IMR-90 (cell line): ENCODE data around the gene IL22RA1. TPM values are rescaled to one million over a fixed set of nuclear protein-coding genes. Genes with fewer than 3 reads are reported as not detected.

Experiments used
- ATAC-seq: fragments of 200-7000 bp; cut with Tn5 transposase; 2 replicates; pipeline ENCODE4 v1.9.1; 2020; ENCODE audit warnings: low read depth, mild to moderate bottlenecking, moderate library complexity
- BruUV-seq: library from RNA; stranded (reverse); fragments of 400-500 nt; replicated peaks from 2 replicates; lab custom pipeline; 2021; lab: Mats Ljungman, UMichigan
- CTCF ChIA-PET: fragments of 300-600 bp; formaldehyde crosslinking; extraction: SDS; loops from one replicate; lab custom pipeline; 2021; ENCODE audit warnings: antibody characterized with exemption; lab: Yijun Ruan, JAX
- POLR2A ChIA-PET: fragments of 300-600 bp; sonication (Branson Sonifier 250); formaldehyde crosslinking; loops from one replicate; lab custom pipeline; 2022; ENCODE audit warnings: antibody characterized with exemption; ENCODE audit not compliant: unreplicated experiment; lab: Charles Lee
- DNase-seq: peaks from one replicate; pipeline ENCODE4 v3.0.0; 2013
- H2AFZ ChIP-seq: replicated peaks from 2 replicates; pipeline ENCODE3; 2013; ENCODE audit warnings: low read length, mild to moderate bottlenecking; ENCODE audit not compliant: poor library complexity
- H2AK5ac ChIP-seq: 2 replicates; pipeline ENCODE4 v1.6.1; 2013; ENCODE audit warnings: low read depth, low read length, inconsistent platforms
- H2AK9ac ChIP-seq: replicated peaks from 2 replicates; pipeline ENCODE3; 2013; ENCODE audit warnings: mild to moderate bottlenecking, low read depth, low read length, moderate library complexity; ENCODE audit not compliant: poor library complexity
- H2BK120ac ChIP-seq: 2 replicates; pipeline ENCODE4 v1.6.1; 2013; ENCODE audit warnings: low read depth, low read length, inconsistent platforms
- H2BK15ac ChIP-seq: 3 replicates; pipeline ENCODE4 v1.6.1; 2013; ENCODE audit warnings: low read depth, low read length, inconsistent platforms
- H2BK20ac ChIP-seq: 2 replicates; pipeline ENCODE4 v1.6.1; 2013; ENCODE audit warnings: low read depth, mild to moderate bottlenecking, inconsistent platforms, low read length, moderate library complexity
- H2BK5ac ChIP-seq: 2 replicates; pipeline ENCODE4 v1.6.1; 2013; ENCODE audit warnings: mild to moderate bottlenecking, low read depth, low read length, inconsistent platforms; ENCODE audit not compliant: poor library complexity, severe bottlenecking
- H3K14ac ChIP-seq: replicated peaks from 2 replicates; pipeline ENCODE4 v1.6.1; 2013; ENCODE audit warnings: low read depth, low read length, inconsistent platforms
- H3K18ac ChIP-seq: 2 replicates; pipeline ENCODE4 v1.6.1; 2013; ENCODE audit warnings: low read depth, low read length, control low read depth
- H3K23ac ChIP-seq: 2 replicates; pipeline ENCODE4 v1.6.1; 2013; ENCODE audit warnings: low read depth, low read length, inconsistent platforms
- H3K27ac ChIP-seq: 2 replicates; pipeline ENCODE4 v1.5.1; 2013; ENCODE audit warnings: mild to moderate bottlenecking, control low read depth, low read length; ENCODE audit not compliant: insufficient read depth
- H3K27me3 ChIP-seq: 2 replicates; pipeline ENCODE4 v1.6.1; 2013; ENCODE audit warnings: low read length; ENCODE audit not compliant: control insufficient read depth, insufficient read depth
- H3K36me3 ChIP-seq: 2 replicates; pipeline ENCODE4 v1.6.1; 2013; ENCODE audit warnings: low read length, mixed read lengths; ENCODE audit not compliant: control insufficient read depth, insufficient read depth
- H3K4ac ChIP-seq: 2 replicates; pipeline ENCODE4 v1.6.1; 2013; ENCODE audit warnings: low read depth, low read length, inconsistent platforms
- H3K4me1 ChIP-seq: 2 replicates; pipeline ENCODE4 v1.6.1; 2013; ENCODE audit warnings: low read length, mixed read lengths; ENCODE audit not compliant: control insufficient read depth, insufficient read depth
- H3K4me2 ChIP-seq: 2 replicates; pipeline ENCODE4 v1.6.1; 2013; ENCODE audit warnings: low read depth, mild to moderate bottlenecking, control low read depth, low read length, moderate library complexity
- H3K4me3 ChIP-seq: 2 replicates; pipeline ENCODE4 v1.5.1; 2013; ENCODE audit warnings: low read depth, mild to moderate bottlenecking, control low read depth, low read length, moderate library complexity; ENCODE audit not compliant: insufficient read depth
- H3K56ac ChIP-seq: 2 replicates; pipeline ENCODE4 v1.6.1; 2013; ENCODE audit warnings: low read length, inconsistent platforms; ENCODE audit not compliant: insufficient read depth; ENCODE audit errors: extremely low read depth
- H3K79me1 ChIP-seq, 2 experiments: 2 replicates each; pipeline ENCODE4 v1.6.1; 2013; ENCODE audit warnings: low read length in 2 of 2, inconsistent platforms in 1 of 2, low read depth in 1 of 2
- H3K9ac ChIP-seq: 2 replicates; pipeline ENCODE4 v1.6.1; 2013; ENCODE audit warnings: low read depth, low read length, control low read depth
- H3K9me1 ChIP-seq: 2 replicates; pipeline ENCODE4 v1.6.1; 2013; ENCODE audit warnings: low read length, inconsistent platforms; ENCODE audit not compliant: insufficient read depth
- H3K9me3 ChIP-seq: 2 replicates; pipeline ENCODE4 v1.6.1; 2013; ENCODE audit warnings: low read length; ENCODE audit not compliant: control insufficient read depth, insufficient read depth
- H4K20me1 ChIP-seq: 2 replicates; pipeline ENCODE4 v1.6.1; 2013; ENCODE audit warnings: low read length, inconsistent platforms; ENCODE audit not compliant: insufficient read depth
- H4K5ac ChIP-seq: 2 replicates; pipeline ENCODE4 v1.6.1; 2013; ENCODE audit warnings: mild to moderate bottlenecking, low read depth, low read length, control low read depth
- H4K8ac ChIP-seq, 2 experiments: 2 replicates each; pipeline ENCODE4 v1.6.1; 2013; ENCODE audit warnings: low read depth in 2 of 2, low read length in 2 of 2, control low read depth in 1 of 2, inconsistent platforms in 1 of 2
- H4K91ac ChIP-seq: 2 replicates; pipeline ENCODE4 v1.6.1; 2013; ENCODE audit warnings: low read depth, low read length, inconsistent platforms; ENCODE audit not compliant: insufficient read depth
- CEBPB ChIP-seq: IDR thresholded peaks from 2 replicates; pipeline ENCODE4 v1.6.1; 2012; ENCODE audit warnings: low read depth, low read length, improper control_type of control experiment
- CHD1 ChIP-seq: IDR thresholded peaks from 2 replicates; pipeline ENCODE4 v1.6.1; 2012; ENCODE audit warnings: low read depth, low read length, improper control_type of control experiment
- CTCF ChIP-seq: conservative IDR thresholded peaks from 2 replicates; pipeline ENCODE4 v1.5.1; 2012; ENCODE audit warnings: mild to moderate bottlenecking, low read depth, low read length, improper control_type of control experiment
- ELK1 ChIP-seq: fragments of 150-350 bp; IDR thresholded peaks from 2 replicates; pipeline ENCODE4 v1.6.1; 2016; ENCODE audit warnings: low read depth, mild to moderate bottlenecking, low read length, moderate library complexity, borderline replicate concordance
- FOS ChIP-seq: fragments of 150-350 bp; IDR thresholded peaks from 2 replicates; pipeline ENCODE4 v1.6.1; 2016; ENCODE audit warnings: low read depth, low read length
- MAFK ChIP-seq: IDR thresholded peaks from 2 replicates; pipeline ENCODE4 v1.6.1; 2012; ENCODE audit warnings: low read depth, low read length, improper control_type of control experiment
- MAZ ChIP-seq: IDR thresholded peaks from 2 replicates; pipeline ENCODE4 v1.6.1; 2012; ENCODE audit warnings: low read depth, mild to moderate bottlenecking, low read length, improper control_type of control experiment, moderate library complexity, borderline replicate concordance
- MXI1 ChIP-seq: IDR thresholded peaks from 2 replicates; pipeline ENCODE4 v1.6.1; 2012; ENCODE audit warnings: low read depth, mild to moderate bottlenecking, low read length, moderate library complexity, borderline replicate concordance
- NFE2L2 ChIP-seq: fragments of 150-350 bp; IDR thresholded peaks from 2 replicates; pipeline ENCODE4 v1.6.1; 2016; ENCODE audit warnings: low read depth, mild to moderate bottlenecking, low read length
- POLR2A ChIP-seq: IDR thresholded peaks from 2 replicates; pipeline ENCODE4 v1.6.1; 2012; ENCODE audit warnings: mild to moderate bottlenecking, low read depth, low read length
- RAD21 ChIP-seq: IDR thresholded peaks from 2 replicates; pipeline ENCODE4 v1.6.1; 2012; ENCODE audit warnings: low read length, improper control_type of control experiment
- RFX5 ChIP-seq: IDR thresholded peaks from 2 replicates; pipeline ENCODE4 v1.8.0; 2012; ENCODE audit warnings: low read depth, mild to moderate bottlenecking, low read length, moderate library complexity
- WGBS, 2 experiments: methylation state at CpG; one replicate each; pipeline versions ENCODE4 v1.1.5 to v1.1.7; 2013; ENCODE audit warnings: missing lambda C conversion rate in 2 of 2; ENCODE audit not compliant: insufficient read length in 1 of 2; ENCODE audit errors: extremely low coverage in 2 of 2; 5-methylcytosine and 5-hydroxymethylcytosine counted together
- dilution Hi-C: fragments of 300-500 bp; cut with HindIII; formaldehyde crosslinking; loops from one replicate; pipeline ENCODE4 v1.14.3; 2018; ENCODE audit warnings: low sequenced_read_pairs; ENCODE audit not compliant: unreplicated experiment
- in situ Hi-C: fragments of 300-500 bp; cut with MboI; formaldehyde crosslinking; loops from 3 replicates; pipeline ENCODE4 v1.14.3; 2019; ENCODE audit warnings: low sequenced_read_pairs, inconsistent platforms, mixed read lengths
- intact Hi-C: fragments of 100-400 bp; cut with micrococcal nuclease; formaldehyde crosslinking; loops from 2 replicates; pipeline ENCODE4 v1.10.0; 2022
- polyA plus RNA-seq, 3 experiments: library from polyadenylated mRNA; depleted of rRNA; stranded (reverse); fragments of >200 nt; gene quantifications; 2 replicates each; pipeline ENCODE4 v1.2.3, GENCODE V29; 2012; ENCODE audit warnings: low replicate concordance in 1 of 3
- total RNA-seq: library from RNA; depleted of rRNA; stranded (reverse); fragments of >200 nt; gene quantifications from 2 replicates; pipeline ENCODE4 v1.2.3, GENCODE V29; 2012

The IL22RA1 gene
- total and polyA plus RNA-seq, 2 of the 4 experiments (the other 2 are of a cell fraction) = not detected

- Histone ChIP-seq H3K27ac (no peak overlapping the region), H4K5ac (no peak overlapping the region), H2BK15ac (no peak overlapping the region), H3K4me3 (no peak overlapping the region), H2AFZ (no peak overlapping the region), H4K91ac (no peak overlapping the region), H3K4me1 (peaks cover 4% of the 10 kb centered on the region), H2AK5ac (no peak overlapping the region), H3K4ac (no peak overlapping the region), H3K9ac (no peak overlapping the region), H3K4me2 (no peak overlapping the region), H4K8ac (no peak overlapping the region), H3K23ac (no peak overlapping the region), H3K18ac (no peak overlapping the region), H3K9me1 (peaks cover 3% of the 10 kb centered on the region; the same call in 1 of the 2 replicates), H3K27me3 (peaks cover 32% of the 10 kb centered on the region), H3K9me3 (no peaks in the 10 kb centered on the region), H4K20me1 (no peaks in the 10 kb centered on the region), H3K79me1 (no peaks in the 10 kb centered on the region), H2BK5ac (no peak overlapping the region), H3K14ac (no peak overlapping the region), H3K56ac (no peak overlapping the region), H2BK120ac (no peak overlapping the region), H2AK9ac (no peak overlapping the region), H3K36me3 (no peaks in the 10 kb centered on the region), H2BK20ac (no peak overlapping the region)
- ChIA-PET CTCF (interaction anchor here (0.7 to 2.0 kb wide), 3 partner anchors 9 to 201 kb away, joined by 3 to 5 read pairs (median 4); no protein-coding TSS in a partner anchor), POLR2A (no interaction called here)
- dilution Hi-C loops = no loop called here
- no CpG with 5 or more reads among the region's 7 CpGs for WGBS, 2 experiments
- no TSS peak for BruUV-seq
- no peak for TF ChIP-seq RFX5
- no peak for TF ChIP-seq POLR2A
- no peak for TF ChIP-seq RAD21
- no peak for TF ChIP-seq NFE2L2
- no peak for TF ChIP-seq MXI1
- no peak for TF ChIP-seq FOS
- TF ChIP-seq CTCF = no peak
- no peak for TF ChIP-seq CEBPB
- TF ChIP-seq ELK1 = no peak
- no peak for TF ChIP-seq MAFK
- no peak for TF ChIP-seq CHD1
- TF ChIP-seq MAZ = no peak
- intact Hi-C loops = no loop called here
- in situ Hi-C loops = no loop called here
- DNase-seq = no peak
- ATAC-seq = no peak
Measured at GRCh38 chr1:24189528-24189927, 46.6 kb upstream of the IL22RA1 start.
